ENCODE data around the gene LTF. TPM values are rescaled to one million over a fixed set of nuclear protein-coding genes. Genes with fewer than 3 reads are reported as not detected.

LTF gene
- total RNA-seq, 1 donor from 2014 or later = 14.3 TPM

DNA sequence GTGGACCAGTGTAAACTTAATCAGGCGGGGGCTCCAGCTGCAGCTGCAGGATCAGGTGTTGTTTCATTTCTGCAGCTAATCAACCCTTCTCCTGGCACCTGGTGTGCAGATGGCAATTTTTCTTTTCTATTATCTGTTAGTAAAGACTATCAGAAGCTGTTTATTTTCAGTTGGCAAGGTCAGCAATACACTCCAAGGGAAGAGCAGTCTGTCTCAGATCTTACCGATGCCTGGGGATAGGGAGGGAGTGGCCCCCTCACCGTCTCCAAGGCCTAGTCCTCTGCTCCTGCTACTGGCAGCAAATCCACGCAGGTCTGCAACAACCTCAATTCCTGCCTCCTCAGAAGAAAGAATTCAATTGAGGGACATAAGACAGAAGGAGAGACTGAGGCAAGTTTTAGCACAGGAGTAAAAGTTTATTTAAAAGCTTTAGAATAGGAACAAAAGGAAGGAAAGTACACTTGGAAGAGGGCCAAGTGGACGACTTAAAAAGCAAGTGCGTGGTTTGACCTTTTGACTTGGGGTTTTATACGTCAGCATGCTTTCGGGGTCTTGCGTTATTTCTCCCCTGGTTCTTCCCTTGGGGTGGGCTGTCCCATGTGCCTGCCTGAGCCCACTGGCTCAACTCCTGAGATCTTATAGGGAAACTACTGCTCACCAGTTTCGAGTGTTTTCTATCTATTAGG is 48.4 kb downstream of the LTF start:
- intact Hi-C loops (cut with DNase I) = no loop called here
- no peaks in the 10 kb centered on the region for H3K9me3 ChIP-seq
- DNase-seq (no peak), ATAC-seq (no peak)
- H3K36me3 ChIP-seq = no peaks in the 10 kb centered on the region
- H3K27me3 ChIP-seq = no peaks in the 10 kb centered on the region
- no peak overlapping the region for H3K27ac ChIP-seq
- TF ChIP-seq, protein P1, sequence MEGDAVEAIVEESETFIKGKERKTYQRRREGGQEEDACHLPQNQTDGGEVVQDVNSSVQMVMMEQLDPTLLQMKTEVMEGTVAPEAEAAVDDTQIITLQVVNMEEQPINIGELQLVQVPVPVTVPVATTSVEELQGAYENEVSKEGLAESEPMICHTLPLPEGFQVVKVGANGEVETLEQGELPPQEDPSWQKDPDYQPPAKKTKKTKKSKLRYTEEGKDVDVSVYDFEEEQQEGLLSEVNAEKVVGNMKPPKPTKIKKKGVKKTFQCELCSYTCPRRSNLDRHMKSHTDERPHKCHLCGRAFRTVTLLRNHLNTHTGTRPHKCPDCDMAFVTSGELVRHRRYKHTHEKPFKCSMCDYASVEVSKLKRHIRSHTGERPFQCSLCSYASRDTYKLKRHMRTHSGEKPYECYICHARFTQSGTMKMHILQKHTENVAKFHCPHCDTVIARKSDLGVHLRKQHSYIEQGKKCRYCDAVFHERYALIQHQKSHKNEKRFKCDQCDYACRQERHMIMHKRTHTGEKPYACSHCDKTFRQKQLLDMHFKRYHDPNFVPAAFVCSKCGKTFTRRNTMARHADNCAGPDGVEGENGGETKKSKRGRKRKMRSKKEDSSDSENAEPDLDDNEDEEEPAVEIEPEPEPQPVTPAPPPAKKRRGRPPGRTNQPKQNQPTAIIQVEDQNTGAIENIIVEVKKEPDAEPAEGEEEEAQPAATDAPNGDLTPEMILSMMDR (IDR thresholded peaks at IDR 0.05) = no peak
- no peak overlapping the region for H3K4me3 ChIP-seq
- H3K4me1 ChIP-seq = peaks cover 16% of the 10 kb centered on the region

DNA sequence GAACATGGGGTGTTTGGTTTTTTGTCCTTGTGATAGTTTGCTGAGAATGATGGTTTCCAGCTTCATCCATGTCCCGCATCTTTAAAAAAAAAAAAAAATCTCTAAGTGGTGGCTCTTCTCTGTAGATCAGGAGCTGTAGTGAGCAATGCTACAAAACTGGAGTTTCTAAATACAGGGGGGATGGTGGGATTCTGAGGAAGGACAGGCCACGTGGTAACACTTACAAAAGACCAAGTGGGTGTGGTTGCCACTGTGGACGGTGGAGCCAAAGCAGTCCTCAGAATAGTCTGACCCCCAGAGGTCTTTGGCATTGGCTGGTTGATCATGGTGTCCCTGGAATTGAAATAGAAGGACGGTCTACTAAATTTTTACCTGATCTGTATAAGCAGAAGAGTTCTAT is 50.0 kb downstream of the LTF start:
- DNase-seq = no peak
- intact Hi-C loops (cut with DNase I) = no loop called here
- TF ChIP-seq, protein P1 (IDR thresholded peaks at IDR 0.05) = no peak
- Histone ChIP-seq H3K4me3 (no peak overlapping the region), H3K27ac (no peak overlapping the region), H3K9me3 (no peaks in the 10 kb centered on the region), H3K4me1 (peaks cover 21% of the 10 kb centered on the region), H3K36me3 (no peaks in the 10 kb centered on the region), H3K27me3 (no peaks in the 10 kb centered on the region)
- ATAC-seq = no peak

DNA sequence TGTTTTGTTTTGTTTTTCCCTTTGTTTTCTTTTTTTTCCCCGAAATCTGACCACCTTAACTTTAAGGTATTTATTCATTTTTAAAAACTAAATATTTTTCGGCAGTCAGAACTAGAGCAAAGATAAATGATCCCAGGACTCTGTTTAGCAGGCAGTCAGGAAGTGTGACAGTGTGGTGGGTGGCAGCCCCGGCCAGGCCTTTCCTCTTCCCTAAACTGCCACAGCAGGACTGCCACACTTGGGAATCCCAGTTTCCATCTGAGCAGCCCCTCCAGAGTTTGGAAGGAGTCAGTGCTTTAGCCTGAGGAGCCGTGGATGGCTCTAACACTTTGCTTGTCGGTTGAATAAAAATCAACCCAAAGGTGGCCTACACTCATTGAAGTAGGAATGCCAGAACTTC is 50.8 kb downstream of the LTF start:
- Histone ChIP-seq H3K4me1 (peaks cover 25% of the 10 kb centered on the region), H3K36me3 (peaks cover 5% of the 10 kb centered on the region), H3K27ac (no peak overlapping the region), H3K27me3 (no peaks in the 10 kb centered on the region), H3K4me3 (no peak overlapping the region), H3K9me3 (no peaks in the 10 kb centered on the region)
- TF ChIP-seq, protein P1 (IDR thresholded peaks at IDR 0.05) = no peak
- intact Hi-C loops (cut with DNase I) = no loop called here
- DNase-seq = no peak
- ATAC-seq = peak; percentile 56

DNA sequence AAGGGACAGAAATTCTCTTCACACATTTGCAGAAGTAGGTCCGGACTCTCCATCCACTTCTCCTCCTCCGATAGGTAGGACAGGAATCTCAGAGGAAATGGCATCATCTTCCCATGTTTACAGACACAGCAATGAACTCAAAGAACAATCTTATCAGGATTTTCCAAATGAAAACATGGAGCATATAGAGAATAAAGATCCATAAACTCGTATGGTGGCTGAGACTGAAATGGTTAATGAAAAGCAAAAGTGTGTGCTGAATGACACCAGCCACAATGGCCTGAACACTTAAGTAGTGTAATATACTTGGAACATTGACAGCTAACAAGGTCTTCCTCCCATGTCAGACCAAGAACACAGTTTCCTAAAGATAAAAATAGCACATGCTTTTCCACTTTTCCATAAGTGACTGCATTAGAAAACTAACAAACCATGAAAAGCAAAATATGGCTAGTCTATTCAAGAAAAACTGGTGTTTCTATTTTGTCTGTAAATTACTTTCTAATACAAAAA is 51.9 kb downstream of the LTF start:
- Histone ChIP-seq H3K36me3 (peaks cover 8% of the 10 kb centered on the region), H3K4me1 (peaks cover 34% of the 10 kb centered on the region), H3K4me3 (no peak overlapping the region), H3K27ac (no peak overlapping the region), H3K9me3 (no peaks in the 10 kb centered on the region), H3K27me3 (no peaks in the 10 kb centered on the region)
- ATAC-seq (no peak), DNase-seq (no peak)
- intact Hi-C loops (cut with DNase I) = no loop called here
- TF ChIP-seq, protein P1 (IDR thresholded peaks at IDR 0.05) = no peak

DNA sequence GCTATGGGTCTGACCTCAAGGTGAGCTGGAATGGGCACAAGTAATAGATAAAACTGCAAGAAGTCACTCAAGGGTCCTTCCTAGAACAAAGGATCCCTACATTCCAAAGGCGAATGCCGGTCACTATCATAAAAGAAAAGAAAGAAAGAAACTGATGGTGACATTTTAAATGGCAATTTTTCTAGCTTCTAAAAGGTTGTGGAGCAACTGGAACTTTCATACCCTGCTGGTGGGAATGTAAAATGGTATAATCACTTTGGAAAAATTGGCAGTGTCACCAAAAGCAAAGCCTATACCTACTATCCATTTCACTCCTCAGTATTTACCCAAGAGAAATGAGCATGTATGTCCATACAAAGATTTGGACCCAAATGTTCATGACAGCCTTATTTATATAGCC is 53.4 kb downstream of the LTF start:
- Histone ChIP-seq H3K36me3 (peaks cover 8% of the 10 kb centered on the region), H3K27ac (no peak overlapping the region), H3K9me3 (no peaks in the 10 kb centered on the region), H3K27me3 (no peaks in the 10 kb centered on the region), H3K4me3 (no peak overlapping the region), H3K4me1 (peaks cover 42% of the 10 kb centered on the region)
- no peak for DNase-seq
- intact Hi-C loops (cut with DNase I) = no loop called here
- TF ChIP-seq, protein P1 (IDR thresholded peaks at IDR 0.05) = no peak
- ATAC-seq = no peak
